Vagina (tissue), 2 donors: ENCODE data around the gene CYP11A1.

ENCODE experiments used
- POLR2A ChIP-seq, 2 donors: fragments of 450-650 bp; IDR thresholded peaks; one replicate each; pipeline ENCODE4 v1.6.1; 2017; ENCODE audit warnings: antibody characterized with exemption in 2 of 2, mild to moderate bottlenecking in 2 of 2, moderate library complexity in 2 of 2
- TF ChIP-seq, protein P1 (sequence below), 3 experiments: fragments of 450-650 bp in 2 of 3; fragments of 200-600 bp in 1 of 3; sonication (generic) in 1 of 3; IDR thresholded peaks; one replicate each; pipeline ENCODE4 v1.5.1; 2017 to 2019; ENCODE audit warnings: antibody characterized with exemption in 3 of 3, mild to moderate bottlenecking in 2 of 3, moderate library complexity in 2 of 3

DNA sequence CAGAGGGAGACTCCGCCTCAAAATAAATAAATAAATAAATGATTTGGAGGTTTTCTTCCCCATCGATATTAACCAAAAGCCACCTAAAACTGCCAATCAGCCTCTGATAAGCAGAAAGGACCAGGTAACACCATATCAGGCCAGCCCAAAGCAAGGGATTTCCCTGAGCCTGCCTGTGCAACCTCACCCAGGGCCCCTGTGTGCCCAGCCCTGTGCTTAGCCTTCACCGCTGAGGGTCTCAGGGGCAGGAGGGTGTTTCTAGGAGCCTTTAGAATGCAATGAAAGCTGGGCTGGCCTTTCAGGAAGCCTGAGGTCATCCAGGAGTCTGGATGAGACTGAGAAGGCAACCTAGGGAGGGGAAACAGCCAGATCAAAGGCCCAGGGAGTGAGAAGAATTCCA, 35.4 kb downstream of the CYP11A1 start:
- no peak for TF ChIP-seq POLR2A (IDR thresholded peaks at IDR 0.05)
- TF ChIP-seq, protein P1, sequence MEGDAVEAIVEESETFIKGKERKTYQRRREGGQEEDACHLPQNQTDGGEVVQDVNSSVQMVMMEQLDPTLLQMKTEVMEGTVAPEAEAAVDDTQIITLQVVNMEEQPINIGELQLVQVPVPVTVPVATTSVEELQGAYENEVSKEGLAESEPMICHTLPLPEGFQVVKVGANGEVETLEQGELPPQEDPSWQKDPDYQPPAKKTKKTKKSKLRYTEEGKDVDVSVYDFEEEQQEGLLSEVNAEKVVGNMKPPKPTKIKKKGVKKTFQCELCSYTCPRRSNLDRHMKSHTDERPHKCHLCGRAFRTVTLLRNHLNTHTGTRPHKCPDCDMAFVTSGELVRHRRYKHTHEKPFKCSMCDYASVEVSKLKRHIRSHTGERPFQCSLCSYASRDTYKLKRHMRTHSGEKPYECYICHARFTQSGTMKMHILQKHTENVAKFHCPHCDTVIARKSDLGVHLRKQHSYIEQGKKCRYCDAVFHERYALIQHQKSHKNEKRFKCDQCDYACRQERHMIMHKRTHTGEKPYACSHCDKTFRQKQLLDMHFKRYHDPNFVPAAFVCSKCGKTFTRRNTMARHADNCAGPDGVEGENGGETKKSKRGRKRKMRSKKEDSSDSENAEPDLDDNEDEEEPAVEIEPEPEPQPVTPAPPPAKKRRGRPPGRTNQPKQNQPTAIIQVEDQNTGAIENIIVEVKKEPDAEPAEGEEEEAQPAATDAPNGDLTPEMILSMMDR (IDR thresholded peaks at IDR 0.05) = no peak
